ENCODE results near the gene PVALEF. TPM values are rescaled to one million over a fixed set of nuclear protein-coding genes. Genes with fewer than 3 reads are reported as not detected.

PVALEF gene
- total RNA-seq, 4 donors from 2014 or later = not detected

DNA sequence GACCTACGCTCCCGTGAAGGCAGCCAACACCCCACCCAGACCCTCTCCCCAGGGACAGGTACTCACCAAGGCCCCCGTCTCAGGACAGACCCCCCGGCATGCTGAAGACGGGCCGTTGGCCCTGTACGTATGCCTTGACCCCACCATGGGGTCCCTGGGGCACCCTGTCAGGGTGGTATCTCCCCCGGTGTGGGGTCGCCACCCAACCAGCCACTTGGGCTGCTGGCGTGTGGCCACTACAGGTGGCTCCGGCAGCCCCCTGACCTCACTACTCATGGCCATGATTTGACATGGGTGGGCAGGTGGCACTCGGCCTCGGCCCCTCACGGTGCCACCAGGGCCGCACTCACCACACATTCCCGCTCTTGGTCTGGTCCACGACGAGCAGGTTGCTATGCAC, 40.9 kb upstream of the PVALEF start:
- ATAC-seq (ENCODE audit: low FRiP score) (no peak), DNase-seq (ENCODE audit: low spot score) (no peak)
- TF ChIP-seq, protein P1, sequence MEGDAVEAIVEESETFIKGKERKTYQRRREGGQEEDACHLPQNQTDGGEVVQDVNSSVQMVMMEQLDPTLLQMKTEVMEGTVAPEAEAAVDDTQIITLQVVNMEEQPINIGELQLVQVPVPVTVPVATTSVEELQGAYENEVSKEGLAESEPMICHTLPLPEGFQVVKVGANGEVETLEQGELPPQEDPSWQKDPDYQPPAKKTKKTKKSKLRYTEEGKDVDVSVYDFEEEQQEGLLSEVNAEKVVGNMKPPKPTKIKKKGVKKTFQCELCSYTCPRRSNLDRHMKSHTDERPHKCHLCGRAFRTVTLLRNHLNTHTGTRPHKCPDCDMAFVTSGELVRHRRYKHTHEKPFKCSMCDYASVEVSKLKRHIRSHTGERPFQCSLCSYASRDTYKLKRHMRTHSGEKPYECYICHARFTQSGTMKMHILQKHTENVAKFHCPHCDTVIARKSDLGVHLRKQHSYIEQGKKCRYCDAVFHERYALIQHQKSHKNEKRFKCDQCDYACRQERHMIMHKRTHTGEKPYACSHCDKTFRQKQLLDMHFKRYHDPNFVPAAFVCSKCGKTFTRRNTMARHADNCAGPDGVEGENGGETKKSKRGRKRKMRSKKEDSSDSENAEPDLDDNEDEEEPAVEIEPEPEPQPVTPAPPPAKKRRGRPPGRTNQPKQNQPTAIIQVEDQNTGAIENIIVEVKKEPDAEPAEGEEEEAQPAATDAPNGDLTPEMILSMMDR (IDR thresholded peaks at IDR 0.05) = no peak

DNA sequence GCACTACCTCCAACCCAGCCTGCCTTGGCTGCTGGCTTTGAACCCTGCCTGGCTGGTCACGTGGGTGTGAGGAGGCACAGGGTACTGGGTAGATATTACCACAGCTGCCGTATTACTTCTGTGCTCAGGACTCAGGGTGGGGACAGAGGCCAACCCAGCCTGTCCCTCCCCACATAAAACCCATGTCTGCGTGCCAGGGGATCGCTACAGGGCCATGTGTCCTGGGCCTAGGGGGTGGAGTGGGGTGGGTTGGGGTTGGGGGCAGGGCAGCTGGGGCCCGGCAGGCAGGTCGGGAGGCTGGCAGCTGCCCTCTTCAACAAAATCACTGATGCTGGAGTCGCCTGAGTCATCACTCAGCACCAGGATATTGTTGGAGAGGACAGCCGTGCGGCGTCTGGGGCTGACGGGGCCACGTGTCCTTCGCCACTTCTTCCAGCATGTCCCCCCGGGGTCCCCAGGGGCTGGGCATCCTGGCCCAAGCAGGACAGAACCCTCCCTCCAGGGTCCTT, 39.7 kb upstream of the PVALEF start:
- DNase-seq (ENCODE audit: low spot score) (no peak), ATAC-seq (ENCODE audit: low FRiP score) (no peak)
- TF ChIP-seq, protein P1 (IDR thresholded peaks at IDR 0.05) = no peak

DNA sequence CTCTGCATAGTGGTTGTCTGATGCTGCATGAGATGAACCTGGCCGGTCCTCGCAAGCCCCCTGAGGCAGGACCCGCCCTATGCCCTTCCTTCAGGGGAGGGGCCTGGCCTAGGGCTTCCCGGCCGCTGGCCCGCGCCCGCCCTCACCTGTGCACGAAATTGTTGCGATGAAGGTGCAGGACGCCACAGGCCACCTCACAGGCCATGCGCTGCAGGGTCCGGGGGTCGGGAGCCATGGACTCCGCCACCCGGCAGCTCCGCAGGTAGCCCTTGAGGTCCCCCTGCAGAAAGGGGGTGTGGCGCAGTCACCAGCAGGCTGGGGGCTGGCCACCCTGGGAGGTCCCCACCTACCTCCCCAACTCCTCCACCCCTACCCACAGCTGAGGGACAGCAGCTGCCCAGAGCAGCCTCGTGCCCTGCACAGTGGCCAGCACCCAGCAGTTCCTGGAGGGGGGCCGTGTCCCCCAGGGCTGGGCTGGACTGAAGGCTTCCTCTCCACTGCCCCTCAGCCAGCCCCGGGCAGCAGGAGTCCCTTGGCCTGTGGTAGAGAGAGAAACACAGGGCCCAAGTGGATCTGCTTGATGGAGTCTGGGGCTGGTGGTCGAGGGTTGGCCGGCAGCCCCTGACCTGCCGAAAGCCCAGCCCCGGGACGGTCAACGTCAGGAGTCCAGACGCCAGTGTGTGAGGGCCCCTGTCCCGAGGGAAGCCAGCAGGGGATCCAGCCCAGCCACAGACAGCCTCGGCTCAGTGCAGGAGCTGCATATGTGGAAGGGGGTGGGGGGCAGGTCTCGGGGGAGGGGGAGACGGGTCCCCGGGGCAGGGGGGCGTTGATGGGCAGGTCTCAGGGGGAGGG, 38.8 kb upstream of the PVALEF start:
- TF ChIP-seq, protein P1 (IDR thresholded peaks at IDR 0.05) = no peak
- no peak for DNase-seq (ENCODE audit: low spot score)
- no peak for ATAC-seq (ENCODE audit: low FRiP score)

DNA sequence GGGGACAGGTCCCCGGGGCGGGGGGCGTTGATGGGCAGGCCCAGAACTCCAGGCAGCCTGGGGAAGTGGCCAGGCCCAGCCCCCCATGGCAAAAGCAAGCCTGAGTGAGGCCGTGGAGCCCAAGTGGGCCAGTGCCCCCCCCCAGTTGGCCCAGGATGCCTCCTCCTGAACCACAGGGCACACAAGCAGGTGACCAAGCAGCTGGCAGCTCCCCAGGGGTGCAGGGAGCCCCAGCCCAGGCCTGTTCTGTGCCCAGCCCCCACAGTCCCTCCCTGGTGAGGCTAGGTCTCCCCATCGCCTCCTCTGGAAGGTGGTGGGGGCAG, 38.2 kb upstream of the PVALEF start:
- TF ChIP-seq, protein P1 (IDR thresholded peaks at IDR 0.05) = no peak
- ATAC-seq (ENCODE audit: low FRiP score) = no peak
- no peak for DNase-seq (ENCODE audit: low spot score)

DNA sequence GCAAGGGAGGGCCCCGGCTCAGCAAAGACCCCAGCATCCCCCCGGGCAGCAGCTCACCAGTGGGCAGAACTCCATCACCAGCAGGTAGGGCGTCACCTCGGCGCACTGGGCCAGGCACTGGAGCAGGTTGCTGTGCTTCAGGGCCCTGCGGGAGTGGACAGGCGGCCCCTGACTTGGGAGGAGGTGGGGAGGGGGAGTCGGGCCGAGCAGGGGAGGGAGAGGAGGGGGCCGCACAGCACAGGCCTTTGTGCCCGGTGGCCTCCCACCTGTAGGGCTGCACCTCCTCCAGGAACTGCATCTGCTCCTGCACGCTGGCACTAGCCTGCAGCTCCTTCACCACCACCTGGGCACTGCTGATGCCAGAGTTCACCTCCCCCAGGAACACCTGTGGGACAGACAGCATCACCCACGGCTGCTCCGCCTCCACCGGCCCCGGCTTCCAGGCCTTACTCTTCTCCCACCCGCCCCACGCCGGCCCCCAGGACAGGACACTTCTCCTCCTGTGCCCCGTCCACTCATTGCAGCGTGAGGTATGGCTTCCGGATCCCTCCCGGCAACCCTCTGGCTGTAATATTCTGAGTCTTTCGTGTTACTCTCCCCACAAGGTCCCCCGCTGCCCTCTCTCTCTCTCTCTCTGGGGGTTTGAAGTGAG, 37.7 kb upstream of the PVALEF start:
- ATAC-seq (ENCODE audit: low FRiP score) = no peak
- TF ChIP-seq, protein P1 (IDR thresholded peaks at IDR 0.05) = no peak
- no peak for DNase-seq (ENCODE audit: low spot score)

DNA sequence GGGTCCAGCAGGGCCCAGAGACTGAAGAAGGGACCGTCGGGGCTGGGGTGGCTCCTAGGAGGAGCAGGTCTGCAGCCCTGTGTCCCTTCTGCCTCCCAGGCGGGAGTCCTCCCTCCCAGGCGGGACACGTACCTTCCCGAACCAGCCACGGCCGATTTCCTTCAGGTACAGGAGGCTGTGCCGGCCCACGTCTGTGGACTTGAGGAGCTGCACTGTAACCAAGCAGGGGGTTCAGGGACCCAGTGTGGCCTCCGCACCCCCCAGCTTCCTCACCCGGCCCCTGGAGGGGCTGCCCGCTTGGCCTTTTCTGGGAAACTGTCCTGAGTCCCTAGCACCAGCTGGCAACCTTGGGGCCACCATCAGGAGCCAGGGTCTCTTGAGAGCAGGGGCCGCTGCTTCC, 37.0 kb upstream of the PVALEF start:
- DNase-seq (ENCODE audit: low spot score) (no peak), ATAC-seq (ENCODE audit: low FRiP score) (no peak)
- TF ChIP-seq, protein P1 (IDR thresholded peaks at IDR 0.05) = no peak
